Measurements from ENCODE around the gene GATD1. TPM values are rescaled to one million over a fixed set of nuclear protein-coding genes. Genes with fewer than 3 reads are reported as not detected.

Gene GATD1
- total RNA-seq, 2 donors from 2014 or later, result 39.9 to 84.9 TPM

DNA sequence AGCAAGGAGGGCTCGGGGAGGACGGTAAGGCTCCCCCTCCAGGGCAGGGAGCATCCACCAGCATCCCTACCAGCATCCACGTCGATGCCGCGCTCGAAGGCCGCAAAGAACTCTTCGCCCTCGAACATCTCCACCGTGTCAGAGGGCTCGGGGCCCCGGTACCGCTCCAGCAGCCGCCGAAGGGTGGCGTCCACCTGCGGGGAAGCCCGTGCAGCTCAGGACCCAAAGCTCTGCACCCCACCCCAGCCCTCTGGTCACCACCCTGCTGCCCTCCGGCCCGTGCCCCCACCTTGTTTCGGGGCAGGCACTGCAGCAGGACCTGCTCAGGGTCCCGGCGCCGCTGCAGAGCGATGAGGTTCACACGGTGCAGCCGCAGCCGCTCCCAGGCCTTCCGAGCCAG, 23.2 kb upstream of the GATD1 start:
- Histone ChIP-seq H3K9me3 (no peaks in the 10 kb centered on the region), H3K27me3 (no peaks in the 10 kb centered on the region), H3K36me3 (no peaks in the 10 kb centered on the region), H3K4me3 (no peak overlapping the region), H3K4me1 (peaks cover 13% of the 10 kb centered on the region), H3K27ac (no peak overlapping the region), H3K9ac (ENCODE audit: low read depth in 2 of 2, low read length in 2 of 2) (no peak overlapping the region)
- no peak for DNase-seq
- no peak for TF ChIP-seq CTCF (IDR thresholded peaks at IDR 0.05)
- intact Hi-C loops (cut with DNase I), result no loop called here

DNA sequence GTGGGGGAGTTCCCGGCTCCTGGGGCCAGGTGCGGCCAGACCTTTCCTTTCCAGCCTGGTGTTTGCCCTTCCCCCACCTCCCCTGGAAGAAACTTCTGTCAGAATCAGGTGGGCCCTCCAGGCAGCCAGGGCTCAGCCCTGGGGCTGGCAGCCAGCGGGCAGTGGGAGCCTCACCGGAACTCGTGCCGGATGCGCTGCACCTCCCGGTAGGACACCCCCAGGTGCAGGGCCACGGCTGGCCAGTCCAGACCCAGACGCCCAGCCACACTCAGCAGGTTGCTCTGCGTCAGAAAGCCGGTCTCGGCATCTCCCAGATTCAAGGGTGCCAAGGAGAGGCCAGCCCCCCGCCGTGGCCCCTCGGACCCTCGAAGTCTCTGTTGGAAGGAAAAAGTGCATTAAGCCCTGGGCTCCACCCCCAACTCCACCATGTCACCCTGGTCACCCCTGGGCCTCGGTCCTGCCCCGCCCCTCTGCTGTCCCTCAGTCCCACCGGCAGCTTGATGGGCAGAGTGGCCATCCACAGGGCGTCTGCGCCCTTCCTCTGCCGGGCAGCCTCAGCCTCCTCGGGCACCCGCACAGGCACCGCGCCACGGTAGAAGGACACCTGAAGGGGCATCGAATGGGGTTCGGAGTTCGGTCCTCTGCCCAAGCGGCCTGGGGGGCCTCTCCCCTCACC, 22.5 kb upstream of the GATD1 start:
- DNase-seq, result no peak
- TF ChIP-seq CTCF (IDR thresholded peaks at IDR 0.05), result no peak
- no peak overlapping the region for H3K9ac ChIP-seq (ENCODE audit: low read depth in 2 of 2, low read length in 2 of 2)
- H3K4me1 ChIP-seq, result peaks cover 14% of the 10 kb centered on the region
- no peaks in the 10 kb centered on the region for H3K9me3 ChIP-seq
- H3K4me3 ChIP-seq, result no peak overlapping the region
- intact Hi-C loops (cut with DNase I), result no loop called here
- H3K36me3 ChIP-seq, result no peaks in the 10 kb centered on the region
- H3K27ac ChIP-seq, result no peak overlapping the region
- no peaks in the 10 kb centered on the region for H3K27me3 ChIP-seq

GRCh38 chr11:798093-798713, 20.9 kb upstream of the GATD1 start, which contains the start of gene SLC25A22:
Gene SLC25A22 (minus strand): TSS chr11:798281. CDS start chr11:795006, 3,275 bp downstream.
- peak; percentile 66 for TF ChIP-seq CTCF (IDR thresholded peaks at IDR 0.05)
- Histone ChIP-seq H3K9ac (ENCODE audit: low read depth in 2 of 2, low read length in 2 of 2) (peak within 1 kb of the TSS; percentile 75 to 86), H3K27me3 (no peaks in the 10 kb centered on the region), H3K36me3 (no peaks in the 10 kb centered on the region), H3K4me1 (peaks cover 7% of the 10 kb centered on the region), H3K27ac (peak within 1 kb of the TSS; percentile 80), H3K4me3 (peak within 1 kb of the TSS; percentile 92), H3K9me3 (no peaks in the 10 kb centered on the region)
- intact Hi-C loops (cut with DNase I), result no loop called here
- peak; percentile 83 for DNase-seq

GRCh38 chr11:797296-798092, 20.2 kb upstream of the GATD1 start:
- peaks cover 7% of the 10 kb centered on the region for H3K4me1 ChIP-seq

More at GRCh38 chr11:797296-798092, 20.2 kb upstream of the GATD1 start:
- intact Hi-C loops (cut with DNase I), result no loop called here
- Histone ChIP-seq H3K36me3 (no peaks in the 10 kb centered on the region), H3K27me3 (no peaks in the 10 kb centered on the region), H3K9ac (ENCODE audit: low read depth in 2 of 2, low read length in 2 of 2) (peak overlapping the region; percentile 75 to 86), H3K27ac (peak overlapping the region; percentile 80), H3K9me3 (no peaks in the 10 kb centered on the region), H3K4me3 (peak overlapping the region; percentile 92)
- TF ChIP-seq CTCF (IDR thresholded peaks at IDR 0.05), result no peak
- DNase-seq, result peak; percentile 84

All from colonic mucosa (tissue), 4 donors.